ENCODE data around the gene ITGA8. TPM values are rescaled to one million over a fixed set of nuclear protein-coding genes. Genes with fewer than 3 reads are reported as not detected.

ITGA8 gene
- polyA plus RNA-seq, 3 donors: not detected

DNA sequence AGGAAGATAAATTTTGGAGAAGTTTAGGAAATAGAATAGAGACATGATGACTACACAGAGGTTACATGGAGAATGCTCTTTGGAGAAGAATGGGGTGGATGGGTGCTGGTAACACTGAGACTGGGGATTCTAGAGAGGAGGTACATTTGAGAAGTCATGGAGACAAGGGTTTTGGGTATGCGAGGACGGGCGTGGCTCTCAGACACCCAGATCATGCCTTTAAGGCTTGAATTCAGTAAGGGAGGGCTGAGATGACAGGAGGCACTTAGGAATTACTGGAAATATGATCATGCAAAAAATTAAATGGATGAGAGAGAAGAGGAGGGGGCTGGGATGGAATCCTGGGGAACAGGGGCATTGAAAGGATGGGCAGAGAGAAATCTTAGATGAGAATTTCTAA, 168.8 kb downstream of the ITGA8 start:
- intact Hi-C loops (cut with micrococcal nuclease): no loop called here
- Histone ChIP-seq H3K27me3 (ENCODE audit: control insufficient read depth in 2 of 2, insufficient read depth in 2 of 2, low read length in 2 of 2) (no peaks in the 10 kb centered on the region), H3K4me2 (replicated peaks; ENCODE audit: extremely low read depth, low read length, poor library complexity, severe bottlenecking) (no peak overlapping the region), H4K20me1 (ENCODE audit: insufficient read depth, low read length) (no peaks in the 10 kb centered on the region), H3K9ac (ENCODE audit: insufficient read depth, low read length, poor library complexity, severe bottlenecking) (no peak overlapping the region), H3K27ac (ENCODE audit: low read depth in 1 of 2, low read length in 2 of 2) (no peak overlapping the region), H3K4me3 (replicated peaks in 1 of 3; ENCODE audit: low read depth in 2 of 3, low read length in 3 of 3) (no peak overlapping the region), H3K36me3 (replicated peaks in 1 of 2; ENCODE audit: control insufficient read depth in 1 of 2, insufficient read depth in 2 of 2, low read length in 2 of 2) (no peaks in the 10 kb centered on the region), H3K4me1 (ENCODE audit: control insufficient read depth in 1 of 2, insufficient read depth in 2 of 2, low read length in 2 of 2) (no peaks in the 10 kb centered on the region), H3K9me3 (replicated peaks in 1 of 2; ENCODE audit: control insufficient read depth in 1 of 2, insufficient read depth in 1 of 2, low read length in 2 of 2) (no peaks in the 10 kb centered on the region), H2AFZ (ENCODE audit: insufficient read depth, low read depth, low read length, poor library complexity, severe bottlenecking) (no peak overlapping the region), H3K79me2 (ENCODE audit: insufficient read depth, low read length) (no peaks in the 10 kb centered on the region)
- Mint-ChIP-seq H3K9me3 (peaks cover 0 to 10% (median 2%) of the 10 kb centered on the region in 7 donors), H3K4me3 (no peak overlapping the region), H3K36me3 (no peaks in the 10 kb centered on the region), H3K27me3 (ENCODE audit: low read depth in 3 of 3) (peaks cover 0 to 2% (median 2%) of the 10 kb centered on the region in 3 donors), H3K27ac (no peak overlapping the region), H3K4me1 (no peaks in the 10 kb centered on the region)
- WGBS (ENCODE audit: insufficient coverage): 86% methylated on average over 3 of the region's 3 CpGs
- TF ChIP-seq, protein P1, sequence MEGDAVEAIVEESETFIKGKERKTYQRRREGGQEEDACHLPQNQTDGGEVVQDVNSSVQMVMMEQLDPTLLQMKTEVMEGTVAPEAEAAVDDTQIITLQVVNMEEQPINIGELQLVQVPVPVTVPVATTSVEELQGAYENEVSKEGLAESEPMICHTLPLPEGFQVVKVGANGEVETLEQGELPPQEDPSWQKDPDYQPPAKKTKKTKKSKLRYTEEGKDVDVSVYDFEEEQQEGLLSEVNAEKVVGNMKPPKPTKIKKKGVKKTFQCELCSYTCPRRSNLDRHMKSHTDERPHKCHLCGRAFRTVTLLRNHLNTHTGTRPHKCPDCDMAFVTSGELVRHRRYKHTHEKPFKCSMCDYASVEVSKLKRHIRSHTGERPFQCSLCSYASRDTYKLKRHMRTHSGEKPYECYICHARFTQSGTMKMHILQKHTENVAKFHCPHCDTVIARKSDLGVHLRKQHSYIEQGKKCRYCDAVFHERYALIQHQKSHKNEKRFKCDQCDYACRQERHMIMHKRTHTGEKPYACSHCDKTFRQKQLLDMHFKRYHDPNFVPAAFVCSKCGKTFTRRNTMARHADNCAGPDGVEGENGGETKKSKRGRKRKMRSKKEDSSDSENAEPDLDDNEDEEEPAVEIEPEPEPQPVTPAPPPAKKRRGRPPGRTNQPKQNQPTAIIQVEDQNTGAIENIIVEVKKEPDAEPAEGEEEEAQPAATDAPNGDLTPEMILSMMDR (IDR thresholded peaks at IDR 0.05): no peak
- DNase-seq: no peak

DNA sequence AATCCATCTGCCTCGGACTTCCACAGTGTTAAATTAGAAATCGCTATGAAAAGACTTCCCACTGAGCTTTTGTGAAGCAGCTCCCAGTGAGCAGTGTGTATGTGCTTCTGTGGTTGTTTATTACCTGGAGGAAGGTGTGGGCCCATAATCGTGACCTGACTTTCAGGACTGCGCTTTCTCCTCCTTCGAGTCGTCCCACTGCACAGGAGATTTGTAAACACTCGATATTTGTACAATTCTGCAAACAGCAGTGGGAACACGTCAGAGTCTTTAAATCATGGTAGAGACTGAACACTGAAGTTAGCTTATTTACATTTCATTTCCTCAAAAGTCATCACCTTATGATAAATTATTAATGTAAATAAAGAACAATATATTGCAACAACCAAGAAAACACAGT, 171.4 kb downstream of the ITGA8 start:
- Mint-ChIP-seq H3K9me3 (peaks cover under 1 to 12% (median 7%) of the 10 kb centered on the region in 7 donors), H3K27ac (no peak overlapping the region), H3K4me3 (no peak overlapping the region), H3K27me3 (ENCODE audit: low read depth in 3 of 3) (peaks cover 0 to 3% (median 2%) of the 10 kb centered on the region in 3 donors), H3K4me1 (no peaks in the 10 kb centered on the region), H3K36me3 (no peaks in the 10 kb centered on the region)
- DNase-seq: no peak
- Histone ChIP-seq H3K27ac (ENCODE audit: low read depth in 1 of 2, low read length in 2 of 2) (no peak overlapping the region), H3K79me2 (ENCODE audit: insufficient read depth, low read length) (no peaks in the 10 kb centered on the region), H3K4me3 (replicated peaks in 1 of 3; ENCODE audit: low read depth in 2 of 3, low read length in 3 of 3) (no peak overlapping the region), H4K20me1 (ENCODE audit: insufficient read depth, low read length) (no peaks in the 10 kb centered on the region), H3K4me1 (ENCODE audit: control insufficient read depth in 1 of 2, insufficient read depth in 2 of 2, low read length in 2 of 2) (no peaks in the 10 kb centered on the region), H3K9me3 (replicated peaks in 1 of 2; ENCODE audit: control insufficient read depth in 1 of 2, insufficient read depth in 1 of 2, low read length in 2 of 2) (peaks cover 0 to 3% of the 10 kb centered on the region in 2 donors), H3K9ac (ENCODE audit: insufficient read depth, low read length, poor library complexity, severe bottlenecking) (no peak overlapping the region), H2AFZ (ENCODE audit: insufficient read depth, low read depth, low read length, poor library complexity, severe bottlenecking) (no peak overlapping the region), H3K4me2 (replicated peaks; ENCODE audit: extremely low read depth, low read length, poor library complexity, severe bottlenecking) (no peak overlapping the region), H3K27me3 (ENCODE audit: control insufficient read depth in 2 of 2, insufficient read depth in 2 of 2, low read length in 2 of 2) (no peaks in the 10 kb centered on the region), H3K36me3 (replicated peaks in 1 of 2; ENCODE audit: control insufficient read depth in 1 of 2, insufficient read depth in 2 of 2, low read length in 2 of 2) (no peaks in the 10 kb centered on the region)
- TF ChIP-seq, protein P1 (IDR thresholded peaks at IDR 0.05): no peak
- 96% methylated on average over 5 of the region's 8 CpGs for WGBS (ENCODE audit: insufficient coverage)
- intact Hi-C loops (cut with micrococcal nuclease): no loop called here
